LNCAP (cell line): ENCODE data around the gene KIFC3.

Source experiments
- TF ChIP-seq, protein P1 (sequence below): fragments of 450-650 bp; IDR thresholded peaks from 2 replicates; pipeline ENCODE4 v1.5.1; 2017; ENCODE audit warnings: mild to moderate bottlenecking

The KIFC3 gene

DNA sequence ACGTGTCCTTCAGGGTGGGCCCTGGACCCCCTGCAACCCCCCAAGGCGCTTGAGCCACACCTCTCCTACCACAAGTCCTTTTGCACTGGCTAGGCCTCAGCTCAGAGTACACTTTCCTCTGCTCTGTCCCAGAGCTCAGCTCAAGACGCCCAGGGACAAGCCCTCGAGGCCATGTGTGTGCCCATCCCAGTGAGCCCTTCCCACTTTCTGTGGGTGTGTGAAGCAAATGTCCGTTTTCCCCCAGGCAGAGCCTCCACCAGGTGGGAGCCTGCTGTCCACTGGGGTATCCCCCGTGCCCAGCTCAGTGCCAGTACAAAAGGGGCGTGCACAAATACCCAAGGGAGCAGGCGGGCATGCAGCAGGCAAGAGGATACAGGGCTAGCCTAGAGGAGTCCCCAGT lies 18.4 kb downstream of the KIFC3 start:
- TF ChIP-seq, protein P1, sequence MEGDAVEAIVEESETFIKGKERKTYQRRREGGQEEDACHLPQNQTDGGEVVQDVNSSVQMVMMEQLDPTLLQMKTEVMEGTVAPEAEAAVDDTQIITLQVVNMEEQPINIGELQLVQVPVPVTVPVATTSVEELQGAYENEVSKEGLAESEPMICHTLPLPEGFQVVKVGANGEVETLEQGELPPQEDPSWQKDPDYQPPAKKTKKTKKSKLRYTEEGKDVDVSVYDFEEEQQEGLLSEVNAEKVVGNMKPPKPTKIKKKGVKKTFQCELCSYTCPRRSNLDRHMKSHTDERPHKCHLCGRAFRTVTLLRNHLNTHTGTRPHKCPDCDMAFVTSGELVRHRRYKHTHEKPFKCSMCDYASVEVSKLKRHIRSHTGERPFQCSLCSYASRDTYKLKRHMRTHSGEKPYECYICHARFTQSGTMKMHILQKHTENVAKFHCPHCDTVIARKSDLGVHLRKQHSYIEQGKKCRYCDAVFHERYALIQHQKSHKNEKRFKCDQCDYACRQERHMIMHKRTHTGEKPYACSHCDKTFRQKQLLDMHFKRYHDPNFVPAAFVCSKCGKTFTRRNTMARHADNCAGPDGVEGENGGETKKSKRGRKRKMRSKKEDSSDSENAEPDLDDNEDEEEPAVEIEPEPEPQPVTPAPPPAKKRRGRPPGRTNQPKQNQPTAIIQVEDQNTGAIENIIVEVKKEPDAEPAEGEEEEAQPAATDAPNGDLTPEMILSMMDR = no peak

DNA sequence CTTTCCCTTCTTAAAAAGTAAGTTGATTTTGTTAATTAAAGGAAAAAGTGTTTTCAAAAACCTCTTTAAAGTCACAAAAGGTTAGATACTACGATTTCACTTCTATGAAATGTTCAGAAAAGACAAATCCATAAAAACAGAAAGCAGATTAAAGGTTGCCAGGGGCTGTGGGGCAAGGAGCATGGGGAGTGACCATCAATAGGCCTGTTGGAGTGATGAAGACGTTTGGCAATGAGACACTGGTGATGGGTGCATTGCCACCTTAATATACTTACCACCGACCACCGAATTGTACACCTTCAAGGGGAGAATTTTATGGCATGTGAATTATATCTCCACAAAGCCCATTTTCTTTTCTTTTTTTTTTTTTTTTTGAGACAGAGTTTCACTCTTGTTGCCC lies 19.2 kb downstream of the KIFC3 start:
- TF ChIP-seq, protein P1 = no peak

DNA sequence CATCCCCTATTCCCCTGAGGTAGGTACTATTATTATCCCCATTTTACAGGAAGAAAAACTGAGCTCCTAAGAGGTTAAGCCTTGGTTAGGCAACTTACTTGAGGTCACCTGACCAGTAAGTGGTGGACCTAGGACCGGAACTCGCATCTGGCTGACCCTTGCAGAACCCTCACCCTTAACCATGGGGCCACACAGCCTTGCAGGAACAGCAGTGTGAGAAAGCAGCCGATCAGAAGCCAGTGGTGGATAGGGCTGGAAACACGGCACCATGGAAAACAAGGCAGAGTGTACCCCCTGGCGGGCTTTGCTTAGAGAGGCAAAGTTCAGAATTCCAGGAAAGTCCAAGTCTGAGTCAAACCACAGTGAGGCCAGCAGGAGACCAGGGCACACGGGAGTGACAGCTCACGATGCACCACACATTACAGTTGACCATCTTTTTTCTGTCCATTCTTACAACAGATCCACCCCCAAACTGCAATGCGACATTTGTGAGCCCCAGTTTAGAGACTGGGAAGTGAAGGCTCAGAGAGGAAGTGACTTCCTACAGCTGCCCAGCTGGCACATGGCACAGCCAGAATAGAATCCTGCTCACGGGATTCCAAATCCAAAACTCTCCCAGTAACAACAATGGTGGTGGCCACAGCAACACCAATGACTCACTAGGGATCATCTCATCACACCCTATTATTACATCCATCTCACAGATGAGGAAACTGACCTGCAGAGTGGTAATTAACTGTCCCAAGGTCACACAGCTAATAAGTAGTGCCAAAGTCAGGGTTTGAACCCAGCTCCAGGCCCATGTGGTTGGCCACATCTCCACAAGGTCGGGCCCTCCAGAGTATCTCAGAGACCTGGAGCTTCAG lies 20.3 kb downstream of the KIFC3 start:
- TF ChIP-seq, protein P1 = no peak

DNA sequence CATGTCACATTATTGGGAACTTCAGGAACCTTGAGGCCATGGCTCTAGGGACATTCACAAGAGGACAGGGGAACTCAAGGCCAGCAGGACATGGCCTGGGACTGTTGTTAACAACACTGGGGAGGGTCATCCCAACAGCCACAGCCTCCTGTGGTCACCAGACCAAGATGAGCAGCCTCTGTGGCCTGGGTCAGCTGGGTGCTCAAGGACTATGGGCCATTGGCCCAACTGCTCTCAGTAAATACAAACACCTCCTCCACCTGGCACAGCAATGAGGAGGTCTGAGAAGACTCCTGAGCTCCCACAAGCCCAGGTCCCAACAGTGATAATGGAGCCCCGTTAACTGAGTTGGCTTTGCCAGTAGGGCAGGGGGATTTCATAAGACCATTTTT lies 20.9 kb downstream of the KIFC3 start:
- TF ChIP-seq, protein P1 = no peak

DNA sequence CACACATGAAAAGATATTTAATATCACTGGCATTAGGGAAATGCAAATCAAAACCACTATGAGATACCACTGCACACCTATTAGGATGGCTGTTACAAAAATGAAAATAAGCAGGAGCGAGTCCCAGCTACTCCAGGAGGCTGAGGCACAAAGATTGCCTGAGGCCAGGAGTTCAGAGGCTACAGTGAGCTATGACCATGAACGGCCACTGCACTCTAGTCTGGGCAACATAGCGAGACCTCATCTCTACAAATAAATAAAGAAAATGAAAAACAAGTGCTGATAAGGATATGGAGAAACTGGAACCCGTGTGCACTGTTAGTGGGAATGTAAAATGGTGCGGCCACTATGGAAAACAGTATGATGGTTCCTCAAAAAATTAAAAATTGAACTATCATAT lies 23.6 kb downstream of the KIFC3 start:
- TF ChIP-seq, protein P1 = no peak

DNA sequence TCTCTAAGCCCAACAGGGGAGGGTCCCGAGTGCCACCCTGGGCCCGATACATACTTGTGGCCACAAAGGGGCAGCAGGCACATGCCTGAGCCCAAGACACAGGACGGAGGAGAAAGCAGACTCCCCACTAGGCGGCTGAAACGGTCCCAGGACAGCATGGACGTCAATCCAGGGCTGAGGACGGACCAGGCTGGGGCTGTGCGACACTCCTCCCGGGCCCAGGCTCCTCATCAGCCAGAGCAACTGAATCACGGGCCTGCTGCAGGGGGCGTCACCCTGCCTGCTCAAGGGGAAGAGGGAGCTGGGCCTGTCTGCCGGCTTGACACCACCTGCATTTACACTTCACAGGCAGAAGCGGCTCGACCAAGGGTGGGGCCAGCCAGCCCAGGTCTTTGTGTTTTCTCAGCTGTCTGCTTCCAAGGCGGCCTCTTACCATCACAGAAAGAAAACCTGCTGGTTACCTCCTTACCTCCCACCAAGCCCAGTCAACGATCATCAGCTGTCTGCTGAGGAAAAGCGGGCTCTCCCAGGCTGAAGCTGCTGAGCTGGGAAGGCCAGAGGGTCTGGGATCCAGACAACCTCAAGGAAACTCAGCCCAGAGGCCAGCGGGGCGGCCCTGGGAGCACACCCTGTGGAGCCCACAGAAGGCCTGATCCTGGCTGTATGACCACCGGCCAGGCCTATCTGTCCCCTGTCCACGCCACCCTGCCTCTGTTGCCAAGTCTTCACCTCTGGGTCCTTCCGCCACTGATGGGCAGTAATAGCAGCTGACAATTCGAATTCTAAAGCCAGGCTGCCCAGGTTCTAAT lies 26.4 kb downstream of the KIFC3 start:
- TF ChIP-seq, protein P1 = peak; percentile 67

DNA sequence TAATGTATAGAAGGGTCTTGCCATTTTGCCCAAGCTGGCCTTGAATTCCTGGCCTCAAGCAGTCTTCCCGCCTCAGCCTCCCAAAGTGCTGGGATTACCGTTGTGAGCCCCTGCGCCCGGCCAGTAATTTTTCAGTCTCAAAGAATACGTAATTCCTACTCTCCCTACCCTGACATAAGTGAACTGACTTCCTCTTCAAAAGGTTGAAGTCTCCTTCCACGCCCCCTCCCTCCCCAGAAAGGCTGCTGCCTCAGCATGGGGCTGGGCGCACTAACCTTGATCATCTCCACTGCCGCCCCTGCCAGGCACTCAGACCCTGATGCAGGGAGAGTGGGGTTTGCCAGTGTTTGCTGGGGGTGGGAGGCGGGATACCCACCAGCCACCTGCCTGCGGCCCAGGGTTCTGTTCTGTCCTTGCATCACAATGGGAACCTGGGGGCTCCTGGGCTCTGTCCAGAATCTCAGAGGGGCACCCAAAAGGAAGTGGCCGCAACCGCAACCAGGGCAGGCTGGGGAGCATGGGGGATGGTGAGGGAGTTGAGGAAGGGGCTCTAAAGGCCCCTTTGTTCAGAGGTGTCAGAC lies 27.5 kb downstream of the KIFC3 start:
- TF ChIP-seq, protein P1 = no peak
